Limb (tissue), 2 donors: Measurements from ENCODE around the gene NFRKB.

ENCODE experiments used
- DNase-seq, 2 donors: peaks; one replicate each; pipeline ENCODE4 v3.0.0-alpha.2; 2016; ENCODE audit errors: extremely low spot score in 2 of 2

NFRKB gene

DNA sequence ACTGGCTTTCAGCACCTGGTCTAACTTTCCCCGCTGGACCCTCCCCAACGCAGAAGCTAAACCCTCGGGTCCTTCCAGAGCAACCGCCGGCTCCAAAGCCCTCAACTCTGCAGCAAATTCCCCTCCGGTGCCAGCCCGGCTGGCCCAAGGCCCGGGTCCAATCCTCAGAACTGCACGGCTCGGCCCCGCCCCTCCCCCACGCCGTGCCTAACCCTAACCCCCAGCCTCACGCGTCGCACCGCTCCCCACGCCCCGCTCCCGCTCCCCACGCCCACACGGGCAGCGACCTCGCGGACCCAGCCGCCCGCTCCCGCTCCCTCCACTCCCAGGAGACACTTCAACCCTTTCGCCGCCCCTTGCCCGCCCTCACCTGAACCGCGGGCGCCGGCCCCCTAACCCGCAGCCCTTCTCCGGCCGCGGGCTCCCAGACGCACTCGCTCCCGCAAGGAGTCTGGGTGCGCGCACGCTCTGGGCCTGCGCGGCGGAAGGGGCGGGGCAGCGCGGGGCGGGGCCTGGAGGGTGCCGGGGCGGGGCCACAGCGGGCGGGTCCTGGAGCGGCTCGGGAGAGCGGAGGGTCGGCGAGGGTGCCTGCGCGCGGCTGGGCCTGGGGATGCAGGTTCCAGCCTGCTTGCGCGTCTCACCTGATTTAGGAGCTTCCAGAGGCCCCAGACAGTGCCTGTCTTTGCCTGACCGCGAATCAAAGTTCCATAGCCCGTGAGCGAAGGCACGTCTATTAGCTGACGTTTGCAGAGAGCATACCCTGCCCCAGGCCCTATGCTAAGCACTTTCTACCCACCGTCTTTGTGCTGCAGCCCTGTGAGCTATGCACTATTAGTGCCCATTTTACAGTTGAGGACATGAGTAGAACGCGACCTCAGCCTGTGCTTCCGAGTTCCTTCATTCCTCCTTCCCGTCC, at the start of gene NFRKB:
Gene NFRKB (minus strand): TSS at position 453 of the 916 bp plus-strand sequence. CDS start 2,729 bp downstream, outside the sequence.
- peak; percentile 88 to 96 for DNase-seq

DNA sequence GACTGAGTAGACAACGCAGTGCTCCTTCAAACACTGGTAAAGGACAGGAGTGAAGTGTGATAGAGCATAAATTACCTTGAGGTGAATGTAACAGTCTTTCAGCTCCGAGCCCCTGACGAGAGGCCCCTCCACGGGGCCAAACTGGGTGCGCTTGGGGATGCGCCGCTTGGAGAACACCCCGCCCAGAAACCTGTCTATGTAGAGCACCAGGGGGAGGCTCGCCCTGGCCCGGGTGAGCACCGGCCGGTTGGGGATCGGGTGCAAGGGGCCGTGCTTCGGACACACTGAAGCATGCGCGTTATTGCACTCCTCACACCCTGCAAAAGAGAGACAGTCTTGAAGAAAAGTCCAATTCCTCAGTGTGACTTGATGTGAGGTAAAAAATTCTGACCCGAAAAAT, 49.3 kb upstream of the NFRKB start:
- no peak for DNase-seq

DNA sequence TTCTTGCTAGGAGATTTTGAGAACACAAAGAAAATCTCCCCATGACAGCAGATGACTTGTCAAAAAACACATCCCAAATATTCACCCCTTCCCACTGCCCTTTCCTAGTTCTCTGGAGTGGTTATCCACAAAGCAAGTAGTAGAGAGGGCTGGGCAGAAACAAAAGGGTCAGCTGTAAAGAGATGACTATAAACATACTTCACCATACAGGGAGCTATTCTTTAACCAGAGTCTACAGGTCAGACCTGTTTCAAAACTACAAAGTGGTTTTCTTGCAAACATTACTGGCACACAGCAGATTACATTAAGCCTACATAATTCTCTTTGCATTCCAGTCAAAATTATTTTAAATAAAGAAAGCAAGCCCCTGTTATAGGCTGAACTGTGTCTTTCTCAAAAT, 47.7 kb upstream of the NFRKB start:
- no peak for DNase-seq

DNA sequence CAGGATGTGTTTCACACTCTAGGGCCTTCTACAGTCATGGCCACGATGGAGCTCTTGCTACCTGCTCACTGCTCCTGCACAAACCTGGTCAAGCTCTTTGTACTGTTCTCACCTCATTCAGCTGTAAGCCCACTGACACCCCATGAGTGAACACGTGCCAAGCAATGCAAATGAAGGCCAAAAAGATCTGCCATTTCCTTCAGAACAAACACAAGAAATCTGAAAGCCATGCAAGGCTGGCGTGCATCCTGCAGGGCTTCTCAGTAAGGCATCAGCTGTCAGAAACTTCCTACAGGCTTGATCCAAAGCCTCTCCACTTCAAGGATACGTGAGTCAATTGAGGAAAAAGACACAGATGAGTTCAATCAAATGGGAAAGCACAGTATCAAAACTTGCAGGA, 44.1 kb upstream of the NFRKB start:
- no peak for DNase-seq

DNA sequence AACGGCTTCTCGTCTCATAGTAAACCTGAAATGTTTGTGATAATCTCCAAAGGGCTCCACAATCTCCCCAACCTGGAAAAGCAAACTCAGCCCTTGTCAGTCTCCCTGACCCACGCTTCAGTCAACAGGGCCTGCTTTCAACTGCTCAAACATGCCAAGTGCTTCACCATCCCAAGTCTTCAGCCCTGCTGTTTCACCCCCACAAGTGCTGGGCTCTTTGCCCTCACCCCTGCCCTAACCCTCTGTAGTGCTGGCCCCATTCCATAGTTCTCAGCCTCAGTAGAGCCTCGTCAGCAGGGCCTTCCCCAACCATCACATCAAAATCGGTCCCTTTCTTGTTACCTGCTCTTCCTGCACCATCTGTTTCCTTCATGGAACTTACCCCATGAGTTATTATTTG, 43.4 kb upstream of the NFRKB start:
- no peak for DNase-seq

DNA sequence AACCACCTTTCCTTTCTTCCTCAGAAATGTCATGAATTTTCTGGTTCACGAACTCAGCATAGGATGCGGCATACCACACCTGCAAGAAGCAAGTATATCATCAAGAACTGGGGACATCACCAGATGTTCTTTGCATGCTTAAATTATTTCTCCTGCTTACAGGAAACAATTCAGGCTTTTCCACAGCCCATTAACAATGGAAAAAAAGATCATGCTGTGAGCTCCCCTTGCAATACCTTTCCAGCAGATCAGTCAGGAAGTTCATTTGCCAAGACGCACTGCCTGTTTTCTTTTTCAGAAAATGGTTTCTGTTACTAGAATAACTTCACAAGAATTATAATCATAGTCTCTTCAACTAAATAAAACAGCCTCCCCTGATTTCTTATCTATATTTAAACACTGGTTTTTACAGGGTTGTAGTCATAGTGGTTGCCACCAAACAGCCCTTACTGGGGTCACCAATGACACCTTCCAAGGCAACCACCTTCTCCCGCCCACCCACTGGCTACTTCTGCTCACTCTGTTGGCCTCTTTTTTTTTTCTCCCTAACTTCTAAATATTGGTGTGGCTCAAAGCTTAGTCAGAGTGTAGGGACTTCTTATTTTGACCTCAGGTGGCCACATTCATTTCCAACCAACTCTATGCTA, 42.3 kb upstream of the NFRKB start:
- DNase-seq: no peak

DNA sequence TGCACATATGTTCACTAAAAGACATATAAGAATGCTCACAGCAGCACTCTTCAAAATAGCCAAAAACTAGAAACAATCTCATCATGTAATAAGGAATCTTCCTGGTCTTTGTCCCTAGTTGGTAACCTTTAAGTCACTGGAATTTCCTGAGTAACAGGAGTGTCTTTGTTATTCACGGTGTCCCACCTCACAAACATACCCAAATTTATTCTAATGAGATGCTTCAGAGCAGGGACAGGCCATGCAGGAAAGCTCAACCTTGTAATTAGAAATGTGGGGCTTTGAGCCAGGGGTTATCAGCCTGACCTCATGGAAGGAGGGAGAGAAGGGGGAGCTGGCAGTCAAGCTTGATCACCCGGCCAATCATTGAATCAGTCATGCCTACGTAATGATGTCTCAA, 40.3 kb upstream of the NFRKB start:
- no peak for DNase-seq

DNA sequence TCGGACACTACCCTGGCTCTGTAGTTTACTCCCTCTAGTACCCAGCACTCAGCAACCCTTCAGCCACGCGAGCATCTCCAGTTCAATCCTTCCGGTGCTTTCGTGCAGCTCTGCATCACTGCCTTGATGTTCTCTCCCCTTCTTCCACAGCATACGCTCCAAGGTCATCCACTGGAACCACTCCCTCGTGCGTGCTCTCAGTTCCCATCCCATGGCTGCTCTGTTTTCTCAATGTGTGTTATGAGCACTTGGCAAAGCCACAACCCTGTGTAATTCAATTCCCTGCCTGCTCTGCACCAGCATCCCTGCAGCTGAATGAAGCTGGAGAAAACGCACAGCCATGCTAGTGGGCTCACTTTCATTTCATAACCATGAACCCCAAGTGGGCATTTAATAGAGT, 38.5 kb upstream of the NFRKB start:
- peak in 1 of 2 donors; percentile 29 for DNase-seq

DNA sequence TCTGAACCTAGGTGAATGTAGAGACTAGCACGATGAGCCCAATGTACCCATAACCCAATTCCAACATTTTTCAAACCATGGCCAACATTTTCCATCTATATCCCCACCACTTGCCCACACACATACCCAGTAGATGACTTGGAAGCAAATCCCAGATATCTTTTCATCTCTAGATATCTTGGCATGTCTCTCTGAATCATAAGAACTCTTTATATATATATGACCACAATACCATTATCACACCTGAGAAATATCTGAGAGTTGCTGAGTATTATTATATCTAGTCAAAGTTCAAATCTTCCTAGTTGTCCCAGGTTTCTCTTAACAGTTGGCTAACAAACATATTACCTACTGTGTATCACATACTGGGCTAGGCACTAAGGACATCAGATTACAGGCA, 37.9 kb upstream of the NFRKB start:
- DNase-seq: no peak

DNA sequence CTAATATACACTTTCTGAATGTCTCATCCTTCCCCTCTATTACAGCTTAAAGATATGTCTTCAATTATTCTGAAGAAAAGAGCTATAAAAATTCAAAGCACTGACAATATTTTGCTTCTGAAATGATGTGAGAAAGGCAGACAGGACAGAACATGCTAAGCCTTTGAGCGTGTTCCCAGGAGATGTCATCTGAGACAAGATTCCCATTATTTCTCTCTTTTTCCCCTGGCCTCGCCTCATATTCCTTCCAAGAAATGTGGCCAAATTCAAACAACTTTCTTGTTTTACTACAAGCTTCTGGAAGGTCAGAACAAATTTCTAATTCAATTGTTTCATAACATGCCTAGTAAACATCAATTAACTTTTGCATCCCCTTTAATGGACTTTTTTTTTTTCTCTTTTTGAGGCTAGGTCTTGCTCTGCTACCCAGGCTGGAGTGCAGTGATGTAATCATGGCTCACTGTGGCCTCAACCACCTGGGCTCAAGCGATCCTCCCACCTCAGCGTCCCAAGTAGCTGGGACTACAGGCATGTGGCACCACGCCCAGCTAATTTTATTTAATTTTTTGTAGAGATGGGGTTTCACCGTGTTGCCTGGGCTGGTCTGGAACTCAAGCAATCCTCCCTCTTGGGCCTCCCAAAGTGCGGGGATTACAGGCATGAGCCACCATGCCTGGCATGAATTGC, 37.1 kb upstream of the NFRKB start:
- DNase-seq: peak in 1 of 2 donors; percentile 12

DNA sequence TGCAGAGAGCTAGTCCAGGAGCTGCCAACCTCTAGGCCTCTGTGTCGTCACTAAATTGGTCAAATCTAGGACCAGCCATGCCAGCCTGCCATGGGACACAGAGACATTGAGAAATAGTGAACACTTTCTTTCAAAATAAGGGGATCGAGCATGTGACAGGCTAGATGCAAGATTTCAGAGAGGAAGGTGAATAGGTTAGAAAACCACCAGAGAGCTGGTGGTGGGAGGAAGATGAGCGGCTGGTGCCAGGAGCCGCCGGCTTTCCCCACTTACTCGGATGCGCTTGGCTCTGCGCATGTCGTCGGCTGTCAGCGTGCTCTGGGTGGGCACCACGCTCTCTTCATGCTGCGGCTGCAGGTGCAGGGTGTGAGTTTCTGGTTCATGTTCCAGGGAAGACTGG, 35.4 kb upstream of the NFRKB start:
- no peak for DNase-seq

DNA sequence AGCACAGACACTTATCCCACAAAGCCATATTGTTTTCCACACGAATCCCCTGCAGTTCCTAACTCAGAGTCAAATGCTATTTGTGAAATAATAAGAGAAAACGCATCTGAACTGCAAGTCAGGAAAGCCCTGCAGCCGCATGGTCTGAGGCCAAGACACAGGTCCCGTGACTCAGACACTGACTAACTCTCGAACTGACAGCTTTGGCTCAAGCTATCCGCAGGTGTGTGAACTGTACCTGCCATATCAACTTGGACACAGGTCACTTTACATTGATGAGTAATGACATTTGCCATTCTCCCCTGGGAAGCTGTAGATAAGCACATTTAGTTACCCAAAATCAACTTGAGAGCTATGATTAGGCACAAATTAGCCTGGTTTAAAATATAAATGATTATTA, 34.9 kb upstream of the NFRKB start:
- DNase-seq: no peak

DNA sequence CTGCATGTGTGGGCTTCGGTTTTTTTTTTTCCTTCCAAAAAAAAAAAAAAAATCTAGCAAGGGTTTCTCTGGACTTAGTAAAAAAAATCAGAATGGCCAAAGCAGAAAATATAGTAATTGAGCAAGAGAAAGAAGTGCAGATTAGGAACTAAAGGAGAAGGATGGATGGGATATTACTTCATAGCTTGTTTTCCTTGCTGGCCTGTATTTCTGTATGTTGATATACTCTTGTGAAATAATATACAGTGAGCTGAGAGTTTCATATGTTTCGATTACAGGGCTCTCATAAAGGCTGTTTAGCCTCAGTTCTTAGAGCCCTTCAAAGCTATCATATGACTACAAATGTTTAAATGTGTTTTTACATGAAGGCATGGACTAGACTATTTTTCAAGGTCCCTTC, 34.3 kb upstream of the NFRKB start:
- DNase-seq: no peak

DNA sequence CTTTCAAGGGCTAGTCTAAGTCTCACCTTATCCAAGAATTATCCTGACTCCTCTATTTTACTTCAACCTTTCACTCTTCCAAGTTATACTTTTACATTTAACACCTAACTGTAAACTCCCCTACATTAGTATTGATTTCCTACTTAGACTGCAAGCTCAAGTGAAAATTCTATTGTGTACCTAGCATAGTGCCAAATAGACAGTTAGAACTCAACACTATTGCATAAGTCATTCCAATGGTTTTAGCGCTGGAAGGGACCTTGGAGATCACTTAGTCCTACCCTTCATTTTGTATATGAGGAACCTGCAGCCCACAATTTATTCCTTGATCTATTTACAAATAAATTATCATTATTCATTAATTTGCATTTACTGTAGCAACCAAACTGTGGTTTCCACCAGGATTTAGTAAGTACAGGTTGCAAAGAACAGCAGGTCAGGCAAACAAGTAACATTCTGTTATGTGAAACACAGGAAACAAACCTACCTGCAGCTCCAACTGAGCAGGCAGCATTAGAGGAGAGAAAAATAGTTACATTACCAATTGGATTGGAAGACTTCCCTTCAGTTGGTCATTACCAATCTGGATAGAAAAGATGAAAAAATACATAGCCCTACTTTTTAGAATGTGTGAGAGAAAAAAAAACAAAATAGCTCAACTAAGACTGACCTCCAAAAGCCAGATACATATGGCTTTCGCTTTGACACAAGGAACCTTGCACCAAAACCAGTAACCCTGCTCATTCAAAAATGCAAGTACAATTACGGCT, 33.7 kb upstream of the NFRKB start:
- no peak for DNase-seq

DNA sequence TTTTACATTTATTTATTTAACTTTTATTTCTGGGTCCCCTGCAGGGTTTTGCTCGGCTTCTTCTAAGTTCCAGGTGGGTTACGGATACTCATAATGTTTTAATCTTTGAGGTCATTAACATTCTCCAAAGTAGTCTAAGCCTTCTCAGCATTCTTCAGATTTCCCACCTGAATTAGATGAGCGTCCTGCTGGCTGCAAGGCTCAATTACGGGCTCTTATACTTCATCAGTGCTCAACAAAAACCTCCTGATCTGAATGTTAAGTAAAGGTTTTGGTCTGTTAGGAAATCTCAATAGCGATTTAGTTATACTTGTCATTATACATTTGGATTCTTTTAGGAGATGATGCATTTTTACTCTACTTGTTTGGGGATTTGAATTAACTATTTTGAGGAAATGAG, 27.3 kb upstream of the NFRKB start:
- DNase-seq: no peak

DNA sequence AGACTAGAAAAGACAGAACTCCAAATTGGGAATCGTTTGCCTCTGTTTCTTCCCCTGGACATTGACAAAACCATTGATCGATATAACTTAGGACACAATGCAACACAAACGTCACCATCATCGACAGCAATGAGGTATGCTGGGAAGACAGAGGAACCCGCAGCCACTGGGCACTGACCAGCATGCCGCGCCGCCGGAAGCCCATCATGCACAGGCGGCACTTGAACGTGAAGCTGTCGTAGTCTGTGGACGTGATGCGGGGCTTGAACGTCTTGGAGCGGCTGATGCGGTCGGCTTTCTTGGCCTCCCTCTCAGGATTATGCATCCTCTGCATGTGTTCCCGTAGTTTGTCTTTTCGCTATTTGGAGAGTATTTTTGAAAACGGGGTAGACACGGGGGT, 23.0 kb upstream of the NFRKB start:
- DNase-seq: no peak

DNA sequence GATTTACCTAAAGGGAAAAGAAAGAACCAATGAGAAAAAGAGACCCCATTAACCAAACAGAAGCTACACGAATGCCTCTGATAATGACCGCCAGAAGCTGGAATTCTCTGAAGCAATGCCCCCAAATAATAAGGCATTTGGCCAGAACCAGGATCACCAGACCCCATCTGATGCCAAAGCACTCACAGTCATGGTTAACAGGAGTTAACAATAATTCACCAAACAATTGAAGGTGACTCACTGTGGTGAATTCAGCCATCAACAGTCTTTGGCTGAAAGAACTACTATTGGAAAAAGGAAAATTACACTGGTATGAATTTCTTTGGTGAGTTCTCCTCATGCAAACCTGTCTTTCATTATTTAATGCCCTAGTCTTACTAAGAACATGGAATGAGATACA, 21.9 kb upstream of the NFRKB start:
- DNase-seq: no peak

DNA sequence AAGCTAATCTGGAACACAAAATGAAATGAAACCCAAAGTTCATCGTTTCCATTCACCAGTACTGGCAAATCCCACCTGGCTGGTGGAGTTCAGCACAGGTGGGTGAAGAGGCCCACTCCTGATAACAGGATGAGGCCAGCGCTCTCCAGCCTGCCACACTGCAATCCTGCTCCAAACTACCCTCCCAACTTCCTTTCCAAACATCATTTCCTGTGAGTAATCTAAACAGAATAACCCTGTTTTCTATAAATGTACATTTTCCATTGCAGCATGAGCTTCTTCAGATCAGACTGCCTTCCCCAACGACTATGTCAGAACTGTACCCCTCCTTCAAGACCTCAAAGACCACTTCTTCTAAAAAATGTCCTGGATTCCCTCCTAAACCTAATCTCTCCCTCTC, 15.9 kb upstream of the NFRKB start:
- no peak for DNase-seq

DNA sequence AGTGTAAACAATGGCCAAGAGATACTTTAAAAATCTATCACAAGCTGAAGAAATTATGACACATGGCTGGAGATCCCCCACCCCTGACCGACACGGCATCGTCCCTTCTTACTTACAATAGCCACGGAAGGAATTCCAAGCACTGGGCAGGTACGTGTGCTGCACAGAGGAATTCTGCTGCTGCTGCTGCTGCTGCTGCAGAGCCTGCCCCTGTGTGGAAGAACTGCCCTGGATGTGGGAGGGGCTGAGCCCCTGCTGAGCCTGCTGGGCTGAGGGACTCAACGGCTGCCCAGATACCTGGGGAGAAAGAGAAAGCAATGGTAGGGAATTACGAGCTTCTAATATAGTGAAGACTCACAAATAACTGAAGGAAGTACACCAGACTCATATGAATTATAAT, 15.0 kb upstream of the NFRKB start:
- DNase-seq: no peak

DNA sequence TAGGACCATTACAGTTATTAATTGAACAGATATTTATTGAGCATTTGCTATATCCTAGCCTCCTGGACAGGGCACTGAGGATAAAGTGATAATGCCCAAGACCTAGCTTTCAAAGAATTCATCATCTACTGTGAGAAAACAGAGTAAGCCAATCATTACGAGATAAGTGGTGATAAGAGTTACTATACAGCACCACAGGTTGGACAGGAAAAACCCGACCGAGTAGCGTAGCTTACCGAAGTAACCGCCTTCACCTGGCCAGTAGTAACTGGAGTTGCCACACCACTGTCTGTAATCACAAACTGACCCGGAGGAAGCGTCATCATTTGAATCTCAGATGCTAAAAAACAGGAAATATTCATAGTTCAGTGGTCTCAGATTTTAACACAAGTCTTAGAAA, 10.0 kb upstream of the NFRKB start:
- no peak for DNase-seq

DNA sequence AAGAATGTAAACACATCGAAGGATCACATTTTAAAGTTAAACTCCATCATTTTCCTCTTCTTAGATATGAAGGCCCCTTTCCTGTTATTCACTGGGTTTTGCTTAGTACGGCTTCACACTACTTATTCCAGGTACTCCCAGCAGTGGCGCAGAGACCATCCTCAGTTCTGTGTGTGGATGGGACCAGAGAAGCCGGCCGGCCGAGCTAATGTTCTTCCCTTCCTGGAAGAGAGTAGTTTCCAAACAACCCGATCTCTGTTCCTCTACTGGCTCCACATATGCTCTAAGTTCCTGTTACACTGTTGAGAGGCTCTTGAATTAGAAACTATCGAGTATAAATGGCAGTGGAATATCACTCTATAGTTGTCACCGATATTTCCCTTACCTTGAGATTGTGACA, 684 bp upstream of the NFRKB start:
- DNase-seq: no peak
